ENCODE results near the gene PI4KB. TPM values are rescaled to one million over a fixed set of nuclear protein-coding genes. Genes with fewer than 3 reads are reported as not detected.
"Not testable (repeated sequence)": the region's sequence is repeated elsewhere in the genome, so short reads cannot be mapped to it uniquely, and the experiment has no call there.

The PI4KB gene
- total and polyA plus RNA-seq, 4 donors: 14.2 to 27.1 (median 19.2) TPM

- Histone ChIP-seq H3K27me3 (ENCODE audit: control insufficient read depth in 4 of 4, insufficient read depth in 4 of 4, low read length in 3 of 4) (no peaks in the 10 kb centered on the region), H3K9me3 (ENCODE audit: control insufficient read depth in 4 of 4, low read length in 3 of 4) (no peaks in the 10 kb centered on the region), H3K9ac (ENCODE audit: low read depth in 1 of 2, low read length in 2 of 2) (no peak overlapping the region), H3K4me1 (ENCODE audit: control insufficient read depth in 4 of 4, insufficient read depth in 4 of 4, low read length in 3 of 4) (no peaks in the 10 kb centered on the region), H3K27ac (ENCODE audit: low read depth in 1 of 2, low read length in 2 of 2) (no peak overlapping the region), H3K4me3 (ENCODE audit: low read depth in 1 of 3, low read length in 3 of 3) (no peak overlapping the region), H3K36me3 (ENCODE audit: control insufficient read depth in 4 of 4, insufficient read depth in 3 of 4, low read depth in 1 of 4, low read length in 3 of 4) (peaks cover 0 to 1% (median 0%) of the 10 kb centered on the region in 4 donors)
- TF ChIP-seq FOXA2 (IDR thresholded peaks at IDR 0.05) (no peak), SP1 (IDR thresholded peaks at IDR 0.05) (no peak), GABPA (IDR thresholded peaks at IDR 0.05 in 1 of 2, conservative IDR thresholded peaks at IDR 0.05 in 1 of 2) (no peak), CTCF (IDR thresholded peaks at IDR 0.05; ENCODE audit: low read depth, low read length, missing input control) (no peak), ATF3 (IDR thresholded peaks at IDR 0.05) (no peak), NR2F2 (IDR thresholded peaks at IDR 0.05) (no peak), HNF4A (conservative IDR thresholded peaks at IDR 0.05) (no peak), MAX (IDR thresholded peaks at IDR 0.05) (no peak), REST (IDR thresholded peaks at IDR 0.05) (no peak), TAF1 (conservative IDR thresholded peaks at IDR 0.05) (no peak), EGR1 (IDR thresholded peaks at IDR 0.05; ENCODE audit: low read depth in 2 of 2) (no peak), RAD21 (IDR thresholded peaks at IDR 0.05) (no peak), ZBTB33 (IDR thresholded peaks at IDR 0.05) (no peak), RXRA (IDR thresholded peaks at IDR 0.05) (no peak), JUND (IDR thresholded peaks at IDR 0.05) (no peak), HNF4G (IDR thresholded peaks at IDR 0.05) (no peak)
- WGBS: 94% methylated on average over 6 of the region's 6 CpGs
- no peak for DNase-seq (ENCODE audit: low spot score)
Observed at GRCh38 chr1:151352021-151352718, 25.0 kb upstream of the PI4KB start.

GRCh38 chr1:151350323-151350722, 23.1 kb upstream of the PI4KB start:
- not testable (repeated sequence) for H3K36me3 ChIP-seq (ENCODE audit: control insufficient read depth in 4 of 4, insufficient read depth in 3 of 4, low read depth in 1 of 4, low read length in 3 of 4); H3K9me3 ChIP-seq (ENCODE audit: control insufficient read depth in 4 of 4, low read length in 3 of 4); H3K27ac ChIP-seq (ENCODE audit: low read depth in 1 of 2, low read length in 2 of 2); DNase-seq (ENCODE audit: low spot score); H3K9ac ChIP-seq (ENCODE audit: low read depth in 1 of 2, low read length in 2 of 2); H3K27me3 ChIP-seq (ENCODE audit: control insufficient read depth in 4 of 4, insufficient read depth in 4 of 4, low read length in 3 of 4); H3K4me3 ChIP-seq (ENCODE audit: low read depth in 1 of 3, low read length in 3 of 3)
- H3K4me1 ChIP-seq (ENCODE audit: control insufficient read depth in 4 of 4, insufficient read depth in 4 of 4, low read length in 3 of 4): peaks cover 0 to 10% (median 8%) of the 10 kb centered on the region in 4 donors
- 96% methylated on average over 9 of the region's 9 CpGs for WGBS
